GM23338 (cell line): ENCODE measurements around the gene DMTF1. TPM values are rescaled to one million over a fixed set of nuclear protein-coding genes. Genes with fewer than 3 reads are reported as not detected.

ENCODE experiments used
- CREB1 ChIP-seq: fragments of 250-450 bp; sonication (Bioruptor Pico); IDR thresholded peaks from 2 replicates; pipeline ENCODE4 v1.5.0; 2020; ENCODE audit warnings: low read depth, mild to moderate bottlenecking, moderate library complexity
- EZH2phosphoT487 ChIP-seq: fragments of 200-600 bp; sonication (generic); IDR thresholded peaks from one replicate; pipeline ENCODE4 v1.8.1; 2018; ENCODE audit warnings: antibody characterized with exemption; ENCODE audit not compliant: unreplicated experiment
- JUNB ChIP-seq: IDR thresholded peaks from one replicate; pipeline ENCODE4 v1.6.1; 2016; ENCODE audit warnings: antibody characterized with exemption; ENCODE audit not compliant: unreplicated experiment
- NANOG ChIP-seq: IDR thresholded peaks from 2 replicates; pipeline ENCODE4 v1.6.1; 2016; ENCODE audit warnings: antibody characterized with exemption, borderline replicate concordance
- STAT1 ChIP-seq: IDR thresholded peaks from one replicate; pipeline ENCODE4 v1.6.1; 2016; ENCODE audit warnings: antibody characterized with exemption; ENCODE audit not compliant: unreplicated experiment
- ZNF114 ChIP-seq: fragments of 250-450 bp; sonication (Bioruptor Pico); IDR thresholded peaks from 2 replicates; pipeline ENCODE4 v1.5.0; 2020; ENCODE audit warnings: mild to moderate bottlenecking, moderate library complexity
- ZNF331 ChIP-seq: fragments of 250-450 bp; sonication (Bioruptor Pico); IDR thresholded peaks from 2 replicates; pipeline ENCODE4 v1.5.0; 2020; ENCODE audit warnings: low read depth, mild to moderate bottlenecking, moderate library complexity
- polyA plus RNA-seq: library from polyadenylated mRNA; unstranded; fragments of >200 nt; fragmentation: Nextera tagmentation; extraction: Ambion mirVana; gene quantifications from 2 replicates; pipeline ENCODE4 v1.2.1, GENCODE V29; 2016
- total RNA-seq: library from RNA; depleted of rRNA; stranded (reverse); fragments of >200 nt; shearing (Covaris generic); gene quantifications from 2 replicates; pipeline ENCODE4 v1.2.3, GENCODE V29; 2014
- TF ChIP-seq, protein P1 (sequence below): fragments of 250-450 bp; sonication (Bioruptor Pico); IDR thresholded peaks from 2 replicates; pipeline ENCODE4 v1.5.0; 2020; ENCODE audit warnings: mild to moderate bottlenecking, moderate library complexity
- TF ChIP-seq, protein P2 (sequence below): IDR thresholded peaks from 2 replicates; pipeline ENCODE4 v1.6.1; 2016; ENCODE audit warnings: antibody characterized with exemption
- TF ChIP-seq, protein P3 (sequence below), 2 experiments: fragments of 200-600 bp in 1 of 2; sonication (generic) in 1 of 2; conservative IDR thresholded peaks; 2 replicates each; pipeline versions ENCODE4 v1.5.1 to v1.6.1; 2016 to 2017; ENCODE audit warnings: antibody characterized with exemption in 2 of 2, low read depth in 2 of 2, mild to moderate bottlenecking in 2 of 2, moderate library complexity in 1 of 2

The DMTF1 gene
- total and polyA plus RNA-seq, 2 experiments from 2014 or later = 60.4 to 114 TPM

DNA sequence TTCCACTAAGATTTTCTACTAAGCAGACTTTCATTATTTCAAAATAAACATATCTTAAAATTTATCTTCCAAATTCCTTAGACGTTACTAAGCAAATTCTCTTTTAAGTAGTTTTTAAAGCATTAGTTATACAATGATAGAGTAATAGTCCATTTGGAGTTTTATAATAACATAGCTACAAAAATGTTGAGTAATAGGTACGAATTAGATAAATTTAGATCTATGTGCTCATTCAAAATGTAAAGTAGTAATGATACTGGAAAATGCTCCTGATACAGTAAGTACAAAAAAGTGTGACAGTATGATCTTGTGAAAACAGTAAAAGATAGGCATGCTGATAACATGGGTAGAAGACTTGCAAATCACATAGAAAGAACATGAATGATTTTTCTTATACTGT, 4.5 kb downstream of the DMTF1 start (continued):
- TF ChIP-seq, protein P1, sequence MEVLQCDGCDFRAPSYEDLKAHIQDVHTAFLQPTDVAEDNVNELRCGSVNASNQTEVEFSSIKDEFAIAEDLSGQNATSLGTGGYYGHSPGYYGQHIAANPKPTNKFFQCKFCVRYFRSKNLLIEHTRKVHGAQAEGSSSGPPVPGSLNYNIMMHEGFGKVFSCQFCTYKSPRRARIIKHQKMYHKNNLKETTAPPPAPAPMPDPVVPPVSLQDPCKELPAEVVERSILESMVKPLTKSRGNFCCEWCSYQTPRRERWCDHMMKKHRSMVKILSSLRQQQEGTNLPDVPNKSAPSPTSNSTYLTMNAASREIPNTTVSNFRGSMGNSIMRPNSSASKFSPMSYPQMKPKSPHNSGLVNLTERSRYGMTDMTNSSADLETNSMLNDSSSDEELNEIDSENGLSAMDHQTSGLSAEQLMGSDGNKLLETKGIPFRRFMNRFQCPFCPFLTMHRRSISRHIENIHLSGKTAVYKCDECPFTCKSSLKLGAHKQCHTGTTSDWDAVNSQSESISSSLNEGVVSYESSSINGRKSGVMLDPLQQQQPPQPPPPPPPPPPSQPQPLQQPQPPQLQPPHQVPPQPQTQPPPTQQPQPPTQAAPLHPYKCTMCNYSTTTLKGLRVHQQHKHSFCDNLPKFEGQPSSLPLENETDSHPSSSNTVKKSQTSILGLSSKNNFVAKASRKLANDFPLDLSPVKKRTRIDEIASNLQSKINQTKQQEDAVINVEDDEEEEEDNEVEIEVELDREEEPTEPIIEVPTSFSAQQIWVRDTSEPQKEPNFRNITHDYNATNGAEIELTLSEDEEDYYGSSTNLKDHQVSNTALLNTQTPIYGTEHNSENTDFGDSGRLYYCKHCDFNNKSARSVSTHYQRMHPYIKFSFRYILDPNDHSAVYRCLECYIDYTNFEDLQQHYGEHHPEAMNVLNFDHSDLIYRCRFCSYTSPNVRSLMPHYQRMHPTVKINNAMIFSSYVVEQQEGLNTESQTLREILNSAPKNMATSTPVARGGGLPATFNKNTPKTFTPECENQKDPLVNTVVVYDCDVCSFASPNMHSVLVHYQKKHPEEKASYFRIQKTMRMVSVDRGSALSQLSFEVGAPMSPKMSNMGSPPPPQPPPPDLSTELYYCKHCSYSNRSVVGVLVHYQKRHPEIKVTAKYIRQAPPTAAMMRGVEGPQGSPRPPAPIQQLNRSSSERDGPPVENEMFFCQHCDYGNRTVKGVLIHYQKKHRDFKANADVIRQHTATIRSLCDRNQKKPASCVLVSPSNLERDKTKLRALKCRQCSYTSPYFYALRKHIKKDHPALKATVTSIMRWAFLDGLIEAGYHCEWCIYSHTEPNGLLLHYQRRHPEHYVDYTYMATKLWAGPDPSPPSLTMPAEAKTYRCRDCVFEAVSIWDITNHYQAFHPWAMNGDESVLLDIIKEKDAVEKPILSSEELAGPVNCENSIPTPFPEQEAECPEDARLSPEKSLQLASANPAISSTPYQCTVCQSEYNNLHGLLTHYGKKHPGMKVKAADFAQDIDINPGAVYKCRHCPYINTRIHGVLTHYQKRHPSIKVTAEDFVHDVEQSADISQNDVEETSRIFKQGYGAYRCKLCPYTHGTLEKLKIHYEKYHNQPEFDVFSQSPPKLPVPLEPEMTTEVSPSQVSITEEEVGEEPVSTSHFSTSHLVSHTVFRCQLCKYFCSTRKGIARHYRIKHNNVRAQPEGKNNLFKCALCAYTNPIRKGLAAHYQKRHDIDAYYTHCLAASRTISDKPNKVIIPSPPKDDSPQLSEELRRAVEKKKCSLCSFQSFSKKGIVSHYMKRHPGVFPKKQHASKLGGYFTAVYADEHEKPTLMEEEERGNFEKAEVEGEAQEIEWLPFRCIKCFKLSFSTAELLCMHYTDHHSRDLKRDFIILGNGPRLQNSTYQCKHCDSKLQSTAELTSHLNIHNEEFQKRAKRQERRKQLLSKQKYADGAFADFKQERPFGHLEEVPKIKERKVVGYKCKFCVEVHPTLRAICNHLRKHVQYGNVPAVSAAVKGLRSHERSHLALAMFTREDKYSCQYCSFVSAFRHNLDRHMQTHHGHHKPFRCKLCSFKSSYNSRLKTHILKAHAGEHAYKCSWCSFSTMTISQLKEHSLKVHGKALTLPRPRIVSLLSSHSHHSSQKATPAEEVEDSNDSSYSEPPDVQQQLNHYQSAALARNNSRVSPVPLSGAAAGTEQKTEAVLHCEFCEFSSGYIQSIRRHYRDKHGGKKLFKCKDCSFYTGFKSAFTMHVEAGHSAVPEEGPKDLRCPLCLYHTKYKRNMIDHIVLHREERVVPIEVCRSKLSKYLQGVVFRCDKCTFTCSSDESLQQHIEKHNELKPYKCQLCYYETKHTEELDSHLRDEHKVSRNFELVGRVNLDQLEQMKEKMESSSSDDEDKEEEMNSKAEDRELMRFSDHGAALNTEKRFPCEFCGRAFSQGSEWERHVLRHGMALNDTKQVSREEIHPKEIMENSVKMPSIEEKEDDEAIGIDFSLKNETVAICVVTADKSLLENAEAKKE (CRISPR knock-in tag) = no peak
- TF ChIP-seq STAT1 = no peak
- no peak for TF ChIP-seq JUNB
- TF ChIP-seq, protein P2, sequence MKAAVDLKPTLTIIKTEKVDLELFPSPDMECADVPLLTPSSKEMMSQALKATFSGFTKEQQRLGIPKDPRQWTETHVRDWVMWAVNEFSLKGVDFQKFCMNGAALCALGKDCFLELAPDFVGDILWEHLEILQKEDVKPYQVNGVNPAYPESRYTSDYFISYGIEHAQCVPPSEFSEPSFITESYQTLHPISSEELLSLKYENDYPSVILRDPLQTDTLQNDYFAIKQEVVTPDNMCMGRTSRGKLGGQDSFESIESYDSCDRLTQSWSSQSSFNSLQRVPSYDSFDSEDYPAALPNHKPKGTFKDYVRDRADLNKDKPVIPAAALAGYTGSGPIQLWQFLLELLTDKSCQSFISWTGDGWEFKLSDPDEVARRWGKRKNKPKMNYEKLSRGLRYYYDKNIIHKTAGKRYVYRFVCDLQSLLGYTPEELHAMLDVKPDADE = no peak
- no peak for TF ChIP-seq NANOG
- no peak for TF ChIP-seq ZNF114 (CRISPR knock-in tag)
- TF ChIP-seq EZH2phosphoT487 = no peak
- TF ChIP-seq CREB1 (CRISPR knock-in tag) = no peak
- TF ChIP-seq, protein P3, sequence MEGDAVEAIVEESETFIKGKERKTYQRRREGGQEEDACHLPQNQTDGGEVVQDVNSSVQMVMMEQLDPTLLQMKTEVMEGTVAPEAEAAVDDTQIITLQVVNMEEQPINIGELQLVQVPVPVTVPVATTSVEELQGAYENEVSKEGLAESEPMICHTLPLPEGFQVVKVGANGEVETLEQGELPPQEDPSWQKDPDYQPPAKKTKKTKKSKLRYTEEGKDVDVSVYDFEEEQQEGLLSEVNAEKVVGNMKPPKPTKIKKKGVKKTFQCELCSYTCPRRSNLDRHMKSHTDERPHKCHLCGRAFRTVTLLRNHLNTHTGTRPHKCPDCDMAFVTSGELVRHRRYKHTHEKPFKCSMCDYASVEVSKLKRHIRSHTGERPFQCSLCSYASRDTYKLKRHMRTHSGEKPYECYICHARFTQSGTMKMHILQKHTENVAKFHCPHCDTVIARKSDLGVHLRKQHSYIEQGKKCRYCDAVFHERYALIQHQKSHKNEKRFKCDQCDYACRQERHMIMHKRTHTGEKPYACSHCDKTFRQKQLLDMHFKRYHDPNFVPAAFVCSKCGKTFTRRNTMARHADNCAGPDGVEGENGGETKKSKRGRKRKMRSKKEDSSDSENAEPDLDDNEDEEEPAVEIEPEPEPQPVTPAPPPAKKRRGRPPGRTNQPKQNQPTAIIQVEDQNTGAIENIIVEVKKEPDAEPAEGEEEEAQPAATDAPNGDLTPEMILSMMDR (conservative IDR thresholded peaks at IDR 0.05; ENCODE audit: low read depth in 2 of 2) = no peak
- no peak for TF ChIP-seq ZNF331 (CRISPR knock-in tag)
